ENCODE measurements around the gene ORC6. TPM values are rescaled to one million over a fixed set of nuclear protein-coding genes. Genes with fewer than 3 reads are reported as not detected.

Gene ORC6
- total and polyA plus RNA-seq, 2 experiments from 2014 or later: 15.4 to 15.8 TPM

DNA sequence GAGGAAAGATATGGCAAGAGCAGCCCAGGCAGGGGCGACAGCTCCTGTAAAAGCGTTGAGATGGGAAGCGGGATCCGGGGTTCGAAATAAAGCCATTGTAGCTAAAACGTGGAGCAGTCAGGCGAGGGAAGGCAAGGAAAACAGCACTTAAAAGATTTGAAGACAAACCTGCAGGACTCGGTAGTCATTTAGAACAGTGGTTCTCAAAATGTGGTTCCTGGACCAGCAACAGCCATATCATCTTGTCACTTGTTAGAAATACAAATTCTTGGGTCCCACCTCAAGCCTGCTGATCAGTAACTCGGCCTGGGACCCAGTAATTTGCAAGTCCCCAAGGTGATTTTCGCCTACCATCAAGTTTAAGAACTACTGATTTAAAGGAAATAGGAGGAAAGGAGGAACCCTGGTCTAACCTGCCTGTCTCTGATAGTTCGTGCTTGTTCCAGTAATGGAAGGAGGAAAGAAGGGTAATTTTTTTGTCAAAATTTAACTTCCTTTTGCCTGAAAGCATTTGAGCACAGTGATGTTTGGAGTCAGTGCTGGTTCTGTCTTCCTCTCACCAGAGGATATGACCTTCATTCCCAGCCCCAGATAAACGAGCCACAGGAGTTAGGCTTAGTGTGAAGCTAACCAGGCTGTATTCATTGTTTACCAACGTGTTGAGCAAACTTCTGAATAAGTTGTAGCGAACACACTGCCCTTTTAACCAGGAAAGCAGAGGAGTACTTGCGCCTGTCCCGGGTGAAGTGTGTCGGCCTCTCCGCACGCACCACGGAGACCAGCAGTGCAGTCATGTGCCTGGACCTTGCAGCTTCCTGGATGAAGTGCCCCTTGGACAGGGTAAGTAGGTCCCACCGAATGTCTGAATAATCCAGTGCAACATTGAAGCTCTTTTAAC lies 1.1 kb downstream of the ORC6 start:
- peaks cover 46% of the 10 kb centered on the region for H3K79me2 ChIP-seq

GRCh38 chr16:46691726-46692125 lies 2.3 kb downstream of the ORC6 start:
- peak; percentile 14 for DNase-seq (ENCODE audit: low spot score)
- Histone ChIP-seq H3K9me2 (replicated peaks; ENCODE audit: insufficient read depth) (no peaks in the 10 kb centered on the region), H3K79me2 (peaks cover 34% of the 10 kb centered on the region), H3K9me3 (ENCODE audit: low read depth) (no peaks in the 10 kb centered on the region), H3K4me3 (no peak overlapping the region), H3K36me3 (replicated peaks; ENCODE audit: insufficient read depth, low read depth) (no peaks in the 10 kb centered on the region), H3K27me3 (no peaks in the 10 kb centered on the region), H3K4me2 (peak overlapping the region; percentile 90), H4K20me1 (ENCODE audit: insufficient read depth, poor library complexity, severe bottlenecking) (peaks cover 14% of the 10 kb centered on the region), H3K4me1 (ENCODE audit: insufficient read depth) (peaks cover 5% of the 10 kb centered on the region), H2AFZ (no peak overlapping the region), H3K27ac (peak overlapping the region; percentile 93)
- whole genome bisulfite sequencing (ENCODE audit: low lambda C conversion rate, missing lambda C conversion rate): 49% methylated on average over 3 of the region's 4 CpGs
- TF ChIP-seq EZH2phosphoT487 (IDR thresholded peaks at IDR 0.05; ENCODE audit: low read depth, severe bottlenecking, unreplicated experiment) (no peak), EZH2 (IDR thresholded peaks at IDR 0.05; ENCODE audit: borderline replicate concordance) (no peak), CTCF (IDR thresholded peaks at IDR 0.05; ENCODE audit: poor library complexity) (no peak)

More for the DNA sequence above, 1.1 kb downstream of the ORC6 start:
- no peaks in the 10 kb centered on the region for H3K9me3 ChIP-seq (ENCODE audit: low read depth)
- peaks cover 23% of the 10 kb centered on the region for H4K20me1 ChIP-seq (ENCODE audit: insufficient read depth, poor library complexity, severe bottlenecking)
- 6% methylated on average over 21 of the region's 21 CpGs for WGBS (ENCODE audit: low lambda C conversion rate, missing lambda C conversion rate)
- peak overlapping the region; percentile 54 for H2AFZ ChIP-seq
- H3K4me3 ChIP-seq: peak overlapping the region; percentile 43
- no peak for TF ChIP-seq EZH2 (IDR thresholded peaks at IDR 0.05; ENCODE audit: borderline replicate concordance)
- TF ChIP-seq CTCF (IDR thresholded peaks at IDR 0.05; ENCODE audit: poor library complexity): no peak
- TF ChIP-seq EZH2phosphoT487 (IDR thresholded peaks at IDR 0.05; ENCODE audit: low read depth, severe bottlenecking, unreplicated experiment): no peak
- H3K27ac ChIP-seq: peak overlapping the region; percentile 93
- peak overlapping the region; percentile 90 for H3K4me2 ChIP-seq
- H3K9me2 ChIP-seq (replicated peaks; ENCODE audit: insufficient read depth): no peaks in the 10 kb centered on the region
- H3K27me3 ChIP-seq: no peaks in the 10 kb centered on the region
- no peaks in the 10 kb centered on the region for H3K36me3 ChIP-seq (replicated peaks; ENCODE audit: insufficient read depth, low read depth)
- H3K4me1 ChIP-seq (ENCODE audit: insufficient read depth): peaks cover 14% of the 10 kb centered on the region
- DNase-seq (ENCODE audit: low spot score): peak; percentile 74

DNA sequence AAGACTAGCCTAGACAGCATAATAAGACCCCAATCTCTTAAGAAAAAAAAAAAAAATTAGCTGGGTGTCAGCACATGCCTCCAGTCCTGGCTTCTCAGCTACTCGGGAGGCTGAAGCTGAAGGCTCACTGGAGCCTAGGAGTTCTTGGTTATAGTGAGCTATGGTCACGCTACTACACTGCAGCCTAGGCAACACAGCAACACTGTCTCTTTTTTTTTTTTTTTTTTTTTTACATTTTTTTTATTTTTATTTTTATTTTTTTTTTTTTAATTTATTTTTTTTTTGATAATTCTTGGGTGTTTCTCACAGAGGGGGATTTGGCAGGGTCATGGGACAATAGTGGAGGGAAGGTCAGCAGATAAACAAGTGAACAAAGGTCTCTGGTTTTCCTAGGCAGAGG lies 4.1 kb downstream of the ORC6 start:
- Histone ChIP-seq H3K4me3 (no peak overlapping the region), H3K79me2 (peaks cover 18% of the 10 kb centered on the region), H3K4me2 (no peak overlapping the region), H3K36me3 (replicated peaks; ENCODE audit: insufficient read depth, low read depth) (no peaks in the 10 kb centered on the region), H2AFZ (no peak overlapping the region), H3K4me1 (ENCODE audit: insufficient read depth) (no peaks in the 10 kb centered on the region), H3K27me3 (no peaks in the 10 kb centered on the region), H3K9me2 (replicated peaks; ENCODE audit: insufficient read depth) (no peaks in the 10 kb centered on the region), H3K9me3 (ENCODE audit: low read depth) (no peaks in the 10 kb centered on the region), H3K27ac (no peak overlapping the region), H4K20me1 (ENCODE audit: insufficient read depth, poor library complexity, severe bottlenecking) (no peaks in the 10 kb centered on the region)
- DNase-seq (ENCODE audit: low spot score): no peak
- TF ChIP-seq EZH2phosphoT487 (IDR thresholded peaks at IDR 0.05; ENCODE audit: low read depth, severe bottlenecking, unreplicated experiment) (no peak), CTCF (IDR thresholded peaks at IDR 0.05; ENCODE audit: poor library complexity) (no peak), EZH2 (IDR thresholded peaks at IDR 0.05; ENCODE audit: borderline replicate concordance) (no peak)
- whole genome bisulfite sequencing (ENCODE audit: low lambda C conversion rate, missing lambda C conversion rate): 83% methylated on average over 2 of the region's 2 CpGs

All from hepatocyte (in vitro differentiated cells).